B cell (primary cell): Measurements from ENCODE around the gene MID2.

Source experiments
- EZH2 ChIP-seq: IDR thresholded peaks from 2 replicates; pipeline ENCODE4 v1.6.1; 2012; ENCODE audit warnings: borderline replicate concordance, low read depth, mild to moderate bottlenecking, moderate library complexity, low read length; ENCODE audit not compliant: insufficient read depth, poor library complexity, severe bottlenecking
- TF ChIP-seq, protein P1 (sequence below): fragments of 200-600 bp; IDR thresholded peaks from one replicate; pipeline ENCODE4 v1.8.0; 2022; ENCODE audit warnings: antibody characterized with exemption, mild to moderate bottlenecking

GRCh38 chrX:107857837-107858236, 32.2 kb downstream of the MID2 start:
- TF ChIP-seq, protein P1, sequence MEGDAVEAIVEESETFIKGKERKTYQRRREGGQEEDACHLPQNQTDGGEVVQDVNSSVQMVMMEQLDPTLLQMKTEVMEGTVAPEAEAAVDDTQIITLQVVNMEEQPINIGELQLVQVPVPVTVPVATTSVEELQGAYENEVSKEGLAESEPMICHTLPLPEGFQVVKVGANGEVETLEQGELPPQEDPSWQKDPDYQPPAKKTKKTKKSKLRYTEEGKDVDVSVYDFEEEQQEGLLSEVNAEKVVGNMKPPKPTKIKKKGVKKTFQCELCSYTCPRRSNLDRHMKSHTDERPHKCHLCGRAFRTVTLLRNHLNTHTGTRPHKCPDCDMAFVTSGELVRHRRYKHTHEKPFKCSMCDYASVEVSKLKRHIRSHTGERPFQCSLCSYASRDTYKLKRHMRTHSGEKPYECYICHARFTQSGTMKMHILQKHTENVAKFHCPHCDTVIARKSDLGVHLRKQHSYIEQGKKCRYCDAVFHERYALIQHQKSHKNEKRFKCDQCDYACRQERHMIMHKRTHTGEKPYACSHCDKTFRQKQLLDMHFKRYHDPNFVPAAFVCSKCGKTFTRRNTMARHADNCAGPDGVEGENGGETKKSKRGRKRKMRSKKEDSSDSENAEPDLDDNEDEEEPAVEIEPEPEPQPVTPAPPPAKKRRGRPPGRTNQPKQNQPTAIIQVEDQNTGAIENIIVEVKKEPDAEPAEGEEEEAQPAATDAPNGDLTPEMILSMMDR, result no peak
- TF ChIP-seq EZH2, result no peak
